ENCODE data around the gene IFT81.
"Not testable (repeated sequence)": the region's sequence is repeated elsewhere in the genome, so short reads cannot be mapped to it uniquely, and the experiment has no call there.

IFT81 gene

GRCh38 chr12:110115675-110116074 lies 8.5 kb upstream of the IFT81 start:
- TF ChIP-seq CTCF (IDR thresholded peaks at IDR 0.05; ENCODE audit: insufficient read depth, low read length, poor library complexity, severe bottlenecking) (no peak), EZH2phosphoT487 (conservative IDR thresholded peaks at IDR 0.05; ENCODE audit: low read length) (no peak)
- H3F3A ChIP-seq (ENCODE audit: insufficient read depth), result no peaks in the 10 kb centered on the region

GRCh38 chr12:110116623-110117022 lies 7.5 kb upstream of the IFT81 start:
- Histone ChIP-seq H3K36me3 (ENCODE audit: low read length) (no peaks in the 10 kb centered on the region), H4K20me1 (ENCODE audit: low read depth, low read length) (no peaks in the 10 kb centered on the region), H3K4me2 (ENCODE audit: low read depth, low read length, poor library complexity, severe bottlenecking) (no peak overlapping the region), H3K27me3 (ENCODE audit: low read length) (no peaks in the 10 kb centered on the region), H3K9me2 (replicated peaks; ENCODE audit: insufficient read depth, low read length) (no peaks in the 10 kb centered on the region), H3K79me2 (ENCODE audit: insufficient read depth, low read length) (no peaks in the 10 kb centered on the region), H3F3A (ENCODE audit: insufficient read depth) (no peaks in the 10 kb centered on the region), H2AFZ (ENCODE audit: low read depth, low read length, severe bottlenecking) (no peak overlapping the region), H3K9ac (ENCODE audit: low read length) (no peak overlapping the region), H3K4me3 (ENCODE audit: insufficient read depth, low read length, poor library complexity, severe bottlenecking) (no peak overlapping the region), H3K9me3 (ENCODE audit: insufficient read depth, low read length) (no peaks in the 10 kb centered on the region), H3K27ac (ENCODE audit: low read depth, low read length) (no peak overlapping the region)
- TF ChIP-seq CTCF (IDR thresholded peaks at IDR 0.05; ENCODE audit: insufficient read depth, low read length, poor library complexity, severe bottlenecking), result no peak
- TF ChIP-seq EZH2phosphoT487 (conservative IDR thresholded peaks at IDR 0.05; ENCODE audit: low read length), result no peak

More at GRCh38 chr12:110115675-110116074, 8.5 kb upstream of the IFT81 start:
- no peak overlapping the region for H2AFZ ChIP-seq (ENCODE audit: low read depth, low read length, severe bottlenecking)
- H3K27ac ChIP-seq (ENCODE audit: low read depth, low read length), result no peak overlapping the region
- no peaks in the 10 kb centered on the region for H4K20me1 ChIP-seq (ENCODE audit: low read depth, low read length)
- no peak overlapping the region for H3K4me3 ChIP-seq (ENCODE audit: insufficient read depth, low read length, poor library complexity, severe bottlenecking)
- H3K9ac ChIP-seq (ENCODE audit: low read length), result no peak overlapping the region
- H3K36me3 ChIP-seq (ENCODE audit: low read length), result no peaks in the 10 kb centered on the region
- H3K9me2 ChIP-seq (replicated peaks; ENCODE audit: insufficient read depth, low read length), result no peaks in the 10 kb centered on the region
- H3K27me3 ChIP-seq (ENCODE audit: low read length), result no peaks in the 10 kb centered on the region
- H3K4me2 ChIP-seq (ENCODE audit: low read depth, low read length, poor library complexity, severe bottlenecking), result no peak overlapping the region
- H3K9me3 ChIP-seq (ENCODE audit: insufficient read depth, low read length), result no peaks in the 10 kb centered on the region
- H3K79me2 ChIP-seq (ENCODE audit: insufficient read depth, low read length), result no peaks in the 10 kb centered on the region

GRCh38 chr12:110117210-110117609 lies 6.9 kb upstream of the IFT81 start:
- not testable (repeated sequence) for H3K79me2 ChIP-seq (ENCODE audit: insufficient read depth, low read length); H3K27ac ChIP-seq (ENCODE audit: low read depth, low read length); H3K9ac ChIP-seq (ENCODE audit: low read length); H3K4me2 ChIP-seq (ENCODE audit: low read depth, low read length, poor library complexity, severe bottlenecking); H3K36me3 ChIP-seq (ENCODE audit: low read length); H2AFZ ChIP-seq (ENCODE audit: low read depth, low read length, severe bottlenecking); H3K27me3 ChIP-seq (ENCODE audit: low read length); H3K9me2 ChIP-seq (replicated peaks; ENCODE audit: insufficient read depth, low read length); H3F3A ChIP-seq (ENCODE audit: insufficient read depth); H4K20me1 ChIP-seq (ENCODE audit: low read depth, low read length); H3K9me3 ChIP-seq (ENCODE audit: insufficient read depth, low read length); H3K4me3 ChIP-seq (ENCODE audit: insufficient read depth, low read length, poor library complexity, severe bottlenecking)

- no peak overlapping the region for H2AFZ ChIP-seq (ENCODE audit: low read depth, low read length, severe bottlenecking)
These were observed 6.0 kb upstream of the IFT81 start for GRCh38 chr12:110117956-110118685.

More at GRCh38 chr12:110117956-110118685, 6.0 kb upstream of the IFT81 start:
- no peak overlapping the region for H3K4me2 ChIP-seq (ENCODE audit: low read depth, low read length, poor library complexity, severe bottlenecking)
- H3K9ac ChIP-seq (ENCODE audit: low read length), result no peak overlapping the region
- no peaks in the 10 kb centered on the region for H3K9me2 ChIP-seq (replicated peaks; ENCODE audit: insufficient read depth, low read length)
- no peaks in the 10 kb centered on the region for H4K20me1 ChIP-seq (ENCODE audit: low read depth, low read length)
- H3K27me3 ChIP-seq (ENCODE audit: low read length), result no peaks in the 10 kb centered on the region
- no peaks in the 10 kb centered on the region for H3F3A ChIP-seq (ENCODE audit: insufficient read depth)
- no peak for TF ChIP-seq EZH2phosphoT487 (conservative IDR thresholded peaks at IDR 0.05; ENCODE audit: low read length)
- no peak for TF ChIP-seq CTCF (IDR thresholded peaks at IDR 0.05; ENCODE audit: insufficient read depth, low read length, poor library complexity, severe bottlenecking)
- H3K9me3 ChIP-seq (ENCODE audit: insufficient read depth, low read length), result no peaks in the 10 kb centered on the region
- no peak overlapping the region for H3K4me3 ChIP-seq (ENCODE audit: insufficient read depth, low read length, poor library complexity, severe bottlenecking)
- H3K36me3 ChIP-seq (ENCODE audit: low read length), result no peaks in the 10 kb centered on the region
- no peak overlapping the region for H3K27ac ChIP-seq (ENCODE audit: low read depth, low read length)
- no peaks in the 10 kb centered on the region for H3K79me2 ChIP-seq (ENCODE audit: insufficient read depth, low read length)
